HG02678 (cell line): Measurements from ENCODE around the gene PRDM5.

Experiments used
- ATAC-seq: cut with Tn5 transposase; IDR thresholded peaks from one replicate; pipeline ENCODE4 v1.9.1; 2021; ENCODE audit warnings: mild to moderate bottlenecking, moderate library complexity; ENCODE audit not compliant: unreplicated experiment

PRDM5 gene

DNA sequence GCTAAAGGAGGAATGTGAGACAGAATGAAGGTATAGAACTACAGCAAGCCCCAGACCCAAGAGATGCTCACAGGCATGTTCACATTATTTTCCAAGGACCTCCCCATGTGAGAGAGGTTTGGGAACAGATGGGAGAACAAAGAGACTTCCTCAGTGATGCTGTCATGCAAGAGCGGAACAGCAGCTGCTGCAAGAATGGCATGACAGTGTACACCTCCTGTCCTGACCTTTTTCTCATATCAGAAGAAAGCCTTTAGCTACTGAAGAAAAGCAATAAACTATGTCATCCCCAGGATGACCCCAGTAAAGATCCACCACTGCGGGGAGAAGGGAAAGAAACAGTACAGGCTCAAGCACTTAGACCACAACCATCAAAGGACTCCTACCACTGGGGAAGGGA is 7.2 kb downstream of the PRDM5 start:
- no peak for ATAC-seq

DNA sequence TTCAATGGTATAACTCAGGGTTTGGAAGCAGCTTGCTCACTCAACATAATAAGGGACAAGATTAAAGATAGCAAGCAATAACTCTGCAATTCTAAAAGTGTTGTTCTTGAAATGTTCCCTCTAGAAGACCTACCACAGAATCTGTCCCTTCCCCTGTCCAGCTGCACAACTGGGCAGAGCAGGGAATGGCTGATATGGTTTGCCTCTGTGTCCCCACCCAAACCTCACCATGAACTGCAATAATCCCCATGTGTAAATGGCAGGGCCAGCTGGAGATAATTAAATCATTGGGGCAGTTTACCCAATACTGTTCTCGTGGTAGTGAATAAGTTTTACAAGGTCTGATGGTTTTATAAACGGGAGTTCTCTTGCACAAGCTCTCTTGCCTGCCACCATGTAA is 19.1 kb downstream of the PRDM5 start:
- no peak for ATAC-seq

DNA sequence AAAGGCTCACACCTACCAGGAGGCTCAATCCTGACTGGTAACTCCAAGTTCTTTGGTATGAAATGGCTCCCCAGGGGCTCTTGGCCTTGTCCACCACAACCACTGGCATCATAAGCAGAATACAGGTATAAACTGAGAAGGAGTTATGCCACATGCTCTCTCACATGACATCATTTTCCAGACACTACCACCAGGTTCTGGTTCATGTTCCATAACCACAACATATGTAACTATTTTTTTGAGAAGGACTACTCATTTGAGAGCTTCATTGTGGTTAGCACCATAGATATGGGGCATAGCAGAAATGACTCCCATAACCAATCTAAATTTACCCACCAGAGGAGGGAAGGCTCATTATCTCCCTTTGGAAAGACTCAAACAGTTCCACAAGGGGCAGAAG is 19.6 kb downstream of the PRDM5 start:
- ATAC-seq = no peak

DNA sequence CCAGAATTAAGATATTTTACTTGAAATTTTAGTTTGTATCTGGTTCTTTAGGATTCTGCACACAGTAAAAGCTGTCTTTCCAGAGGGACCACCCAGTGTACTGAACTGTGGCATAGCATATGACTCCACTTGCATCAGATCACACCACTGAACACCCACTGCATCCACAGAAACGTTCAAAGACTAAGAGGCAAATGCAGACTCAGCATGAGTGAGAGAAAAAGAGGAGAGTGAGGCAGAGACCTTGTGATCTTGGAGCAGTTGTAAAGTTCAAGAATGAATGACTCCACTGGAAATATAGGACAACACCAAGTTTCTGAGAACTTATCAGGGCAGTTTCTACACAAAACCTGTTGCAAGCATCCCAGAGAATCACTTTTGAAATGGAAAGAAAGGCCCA is 20.8 kb downstream of the PRDM5 start:
- no peak for ATAC-seq

DNA sequence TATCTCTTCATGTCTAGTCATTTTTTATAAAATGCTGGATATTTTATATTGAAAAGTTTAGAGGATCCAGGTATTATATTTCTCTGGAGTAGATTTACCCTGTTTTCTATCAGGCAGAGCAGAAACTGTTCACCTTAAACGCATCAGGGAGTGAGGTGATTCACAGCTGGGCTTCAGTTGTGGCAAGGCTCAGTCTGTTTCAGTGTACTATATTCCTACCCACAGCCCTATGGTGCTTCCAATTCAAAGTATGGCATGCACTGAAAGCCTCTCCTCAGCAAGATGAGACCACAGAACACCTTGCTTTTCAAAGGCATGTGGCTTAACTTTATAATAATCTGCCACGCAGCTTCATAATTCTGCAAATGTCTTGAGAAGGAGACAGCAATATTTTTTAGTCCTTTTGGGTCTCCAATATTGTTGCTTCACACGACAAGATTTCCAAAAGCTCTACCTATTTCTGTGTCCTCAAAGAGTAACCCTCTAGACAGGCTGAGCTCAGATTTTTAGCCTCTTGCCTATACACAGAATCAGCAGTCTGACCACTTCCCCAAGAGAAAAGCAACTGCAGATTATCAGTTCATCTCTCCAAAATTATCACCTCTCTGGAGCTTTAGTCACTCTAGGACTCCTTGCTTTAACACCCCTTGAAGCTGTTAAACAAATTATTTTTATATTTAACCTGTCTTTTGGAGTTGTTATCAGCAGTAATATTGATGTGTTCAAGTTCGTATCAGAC is 24.4 kb downstream of the PRDM5 start:
- no peak for ATAC-seq

DNA sequence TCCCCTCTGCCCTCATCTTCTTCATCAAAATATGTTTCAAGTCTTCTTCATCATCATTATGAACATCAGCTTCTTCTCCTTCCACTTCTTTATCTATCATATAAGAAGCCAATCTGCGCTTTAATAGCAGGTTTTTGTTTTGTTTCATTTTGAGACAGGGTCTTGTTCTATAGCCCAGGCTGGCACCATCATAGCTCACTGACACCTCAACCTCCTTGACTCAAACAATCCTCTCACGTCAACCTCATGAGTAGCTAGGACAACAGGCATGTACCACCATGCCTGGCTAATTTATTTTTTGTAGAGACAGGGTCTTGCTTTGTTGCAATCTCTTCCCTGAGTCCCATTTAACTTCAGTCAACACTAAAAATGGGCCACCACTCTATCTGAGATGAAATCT is 27.0 kb downstream of the PRDM5 start:
- no peak for ATAC-seq

DNA sequence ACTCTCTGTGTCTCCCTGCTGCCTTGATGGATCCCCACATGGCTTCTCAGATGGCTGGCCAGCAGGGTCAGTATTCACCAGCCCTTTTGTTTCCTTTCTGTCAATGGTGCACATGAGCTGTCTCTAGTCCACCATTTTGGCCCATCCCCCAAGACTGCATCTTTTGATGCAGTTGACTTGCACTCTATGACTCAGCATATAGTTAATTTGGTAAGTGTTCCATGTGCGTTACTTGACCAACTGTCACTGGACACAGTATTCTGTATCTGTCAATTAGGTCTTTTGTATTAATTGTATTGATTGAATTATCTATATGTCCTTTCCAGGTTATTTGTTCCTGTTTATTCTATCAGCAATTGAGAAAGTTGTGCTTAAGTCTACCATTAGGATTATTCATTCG is 29.2 kb downstream of the PRDM5 start:
- ATAC-seq = no peak

DNA sequence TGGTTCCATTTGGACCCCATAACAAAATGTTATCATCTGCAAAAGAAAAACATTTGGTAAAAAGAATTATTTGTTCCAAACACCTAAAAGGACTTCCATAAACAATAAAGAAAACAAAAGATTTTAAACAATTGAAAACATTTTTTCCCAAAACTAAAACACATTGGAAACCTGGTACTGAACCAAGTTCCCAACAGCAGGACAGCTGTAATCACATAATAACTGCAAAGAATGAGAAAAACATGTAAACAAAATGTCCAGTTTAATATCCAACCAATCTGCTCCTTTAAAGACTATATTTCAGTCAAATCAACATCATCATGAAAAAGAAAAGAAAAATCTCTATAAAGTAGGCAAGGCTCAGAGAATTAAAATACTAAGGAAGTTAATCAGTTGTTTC is 36.3 kb downstream of the PRDM5 start:
- no peak for ATAC-seq

DNA sequence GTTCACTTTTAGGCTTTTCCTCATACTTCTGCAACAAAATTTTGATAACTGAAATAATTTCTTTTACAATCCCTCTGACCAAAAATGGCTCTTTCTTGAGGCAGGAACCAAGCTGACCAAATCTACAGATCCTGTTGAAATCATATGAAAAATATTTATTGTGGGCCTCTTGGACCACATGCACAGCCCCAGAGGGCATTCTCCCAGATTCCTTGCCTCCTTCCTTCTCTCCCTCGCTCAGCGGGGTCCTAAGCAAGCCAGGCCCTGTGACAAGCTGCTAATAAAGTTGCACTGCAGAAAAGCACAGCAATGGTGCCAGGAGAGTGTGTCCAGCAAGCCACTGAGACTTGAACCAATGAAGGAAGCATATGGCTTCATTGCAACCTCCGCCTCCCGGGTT is 40.7 kb downstream of the PRDM5 start:
- ATAC-seq = no peak

DNA sequence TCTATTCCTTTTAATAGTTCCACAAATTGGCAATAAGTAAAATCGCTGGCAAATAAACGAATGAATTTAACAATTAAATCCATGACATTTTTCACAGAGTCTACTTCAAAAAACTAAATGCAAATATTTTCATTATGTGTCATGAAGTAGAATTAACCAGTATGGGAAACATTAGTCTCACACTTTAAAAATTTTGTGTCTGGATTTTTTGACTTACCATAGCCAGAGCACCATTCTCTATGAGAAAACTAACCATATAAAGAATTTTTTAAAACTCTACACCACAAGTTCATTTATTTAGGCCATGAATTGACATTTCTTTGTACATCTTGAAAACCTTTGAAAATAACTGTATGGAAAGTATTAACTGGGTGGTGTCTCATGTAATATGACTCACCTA is 41.2 kb downstream of the PRDM5 start:
- ATAC-seq = no peak

DNA sequence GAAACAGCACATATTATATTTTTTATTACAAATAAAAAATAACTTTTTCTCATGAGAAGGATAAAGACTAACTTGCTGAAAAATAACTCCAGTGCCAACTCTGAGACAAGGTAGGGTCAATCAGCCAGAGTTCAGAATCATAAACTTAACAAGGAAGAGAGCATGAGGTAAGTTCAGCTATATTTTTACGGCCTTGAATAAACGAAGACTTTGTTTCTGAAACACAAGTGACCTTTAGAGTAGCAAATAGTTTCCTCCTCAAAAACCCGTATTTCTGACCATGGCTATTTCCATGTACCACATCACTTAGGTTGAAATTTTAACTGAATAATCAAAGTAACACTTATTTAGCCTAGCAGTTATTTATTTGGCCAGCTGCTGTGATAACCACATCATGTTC is 45.5 kb downstream of the PRDM5 start:
- no peak for ATAC-seq

DNA sequence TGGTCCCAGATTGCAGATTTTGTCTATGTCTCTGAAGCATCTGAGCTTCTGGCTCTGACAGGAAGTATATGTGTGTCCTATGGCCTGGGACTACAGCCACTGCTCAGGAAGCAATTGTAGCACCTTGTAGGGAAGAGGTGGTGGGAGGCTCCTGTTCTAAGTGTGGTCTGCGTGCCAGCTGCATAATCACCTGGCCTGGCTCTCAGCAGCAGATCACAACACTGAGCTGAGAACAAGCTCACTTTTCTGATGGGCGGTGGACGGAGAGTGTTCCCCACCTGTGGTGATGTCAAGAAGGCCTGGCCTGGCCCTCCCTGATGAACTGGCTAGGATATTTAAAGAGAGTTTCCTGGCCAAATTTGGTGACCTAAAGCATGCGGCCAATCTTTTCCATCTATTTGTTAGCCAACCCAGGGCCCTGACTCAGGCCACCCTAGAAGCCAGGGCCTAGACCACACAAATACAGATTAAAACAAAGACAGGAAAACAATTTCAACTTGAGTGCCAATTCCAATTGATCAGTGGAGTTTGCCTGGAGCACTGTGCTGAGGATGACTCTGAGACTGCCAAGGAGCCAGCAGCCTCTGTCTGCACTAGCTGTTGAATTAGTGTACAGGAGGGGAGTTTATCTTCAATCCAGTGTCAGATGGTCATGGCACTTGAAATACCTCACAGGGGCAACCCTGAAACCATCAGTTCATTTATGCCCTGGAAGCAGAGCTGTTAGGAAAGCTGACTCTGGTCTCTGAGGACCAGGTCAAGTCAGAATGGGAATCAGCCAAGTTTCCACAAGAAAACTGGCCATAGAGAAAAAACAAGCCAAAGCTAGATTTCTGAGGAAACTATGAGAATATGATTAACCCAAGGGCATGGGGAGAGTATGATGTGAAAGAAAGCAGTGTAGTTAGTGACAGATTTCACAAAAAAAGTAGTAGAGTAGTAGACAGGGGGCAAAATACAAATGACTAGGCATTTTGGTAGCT is 47.4 kb downstream of the PRDM5 start:
- ATAC-seq = no peak

DNA sequence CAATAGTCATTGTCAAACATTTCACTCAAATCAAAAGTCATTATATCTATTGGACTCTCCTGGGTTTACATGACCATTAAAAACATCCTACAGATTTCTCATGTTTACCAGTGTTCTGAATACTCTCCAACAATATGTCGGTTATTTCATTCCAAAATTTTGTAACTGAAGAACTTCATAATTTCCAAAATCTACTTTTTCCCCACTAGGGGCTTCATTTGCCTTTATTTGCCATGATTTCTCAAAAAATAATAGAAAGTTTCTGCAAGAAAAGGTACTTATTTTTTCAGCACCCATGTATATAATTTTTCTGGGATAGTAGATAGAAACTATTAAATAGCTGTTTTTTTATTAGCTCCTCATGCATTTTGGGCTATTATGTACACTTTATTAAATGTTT is 49.0 kb downstream of the PRDM5 start:
- no peak for ATAC-seq

DNA sequence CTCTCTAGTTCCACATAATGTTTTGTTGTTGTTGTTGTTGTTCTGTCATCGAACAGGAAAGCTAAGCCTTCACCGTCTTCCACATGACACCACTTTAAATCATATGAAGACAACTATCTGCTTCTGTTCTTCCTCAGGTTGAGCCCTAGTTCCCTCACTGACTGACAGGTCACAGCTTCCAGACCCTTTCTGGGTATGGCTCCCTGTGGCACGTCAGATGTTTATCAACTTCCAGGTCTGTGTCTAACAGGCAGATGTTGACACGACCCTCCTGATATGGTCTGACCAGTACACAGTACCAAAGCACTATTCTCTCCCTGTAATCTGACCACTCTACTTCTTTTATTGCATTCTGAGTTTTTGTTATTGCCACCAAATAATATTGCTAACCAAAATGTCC is 51.4 kb downstream of the PRDM5 start:
- no peak for ATAC-seq

DNA sequence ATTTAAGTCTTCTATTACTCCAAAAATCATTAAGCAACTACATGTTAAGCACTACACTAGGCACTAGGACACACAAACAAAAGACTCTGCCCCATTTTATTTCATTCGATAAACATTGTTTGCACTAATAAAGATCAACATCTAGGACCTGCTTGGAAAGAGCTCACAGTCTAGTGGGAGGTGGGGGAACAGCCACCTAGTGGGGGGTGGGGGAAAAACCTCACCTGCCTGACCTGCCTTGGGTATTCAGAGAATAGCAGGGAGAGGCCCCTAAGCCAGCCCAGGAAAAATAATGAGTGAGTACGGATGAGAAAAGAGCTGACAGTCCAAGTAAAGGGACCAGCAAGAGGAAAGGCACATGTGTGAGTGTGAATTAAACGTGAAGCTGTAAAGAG is 52.2 kb downstream of the PRDM5 start:
- ATAC-seq = no peak

DNA sequence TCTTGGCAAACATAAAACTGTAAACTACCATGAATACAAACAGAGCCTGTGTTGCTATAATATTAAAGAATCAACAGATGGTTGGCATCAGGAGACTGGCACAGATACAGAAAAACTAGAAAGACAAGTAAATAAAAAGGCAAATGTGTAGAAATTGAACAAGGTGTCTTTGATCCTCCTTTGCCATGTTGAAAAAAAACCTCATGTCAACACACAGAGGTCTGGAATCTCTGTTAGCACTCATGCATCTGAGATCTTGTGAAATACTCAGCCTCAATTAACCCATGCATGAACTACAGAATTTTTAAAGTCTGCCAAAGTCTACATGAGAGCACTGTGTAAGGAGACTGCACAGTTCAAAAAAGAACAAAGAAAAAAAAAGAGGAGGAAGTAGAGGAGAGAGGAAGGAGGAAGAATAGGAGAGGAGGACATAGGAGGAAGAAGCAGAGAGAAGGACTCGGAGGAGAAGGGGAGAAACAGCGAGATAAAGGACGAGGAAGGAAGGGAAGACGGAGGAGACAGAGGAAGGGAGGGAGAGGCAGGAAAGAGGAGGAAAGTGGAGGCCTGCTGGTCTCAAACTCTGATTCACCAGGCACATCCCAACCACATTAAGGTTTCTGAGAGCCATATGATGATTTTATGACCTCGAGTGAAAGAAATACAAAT is 52.8 kb downstream of the PRDM5 start:
- no peak for ATAC-seq

DNA sequence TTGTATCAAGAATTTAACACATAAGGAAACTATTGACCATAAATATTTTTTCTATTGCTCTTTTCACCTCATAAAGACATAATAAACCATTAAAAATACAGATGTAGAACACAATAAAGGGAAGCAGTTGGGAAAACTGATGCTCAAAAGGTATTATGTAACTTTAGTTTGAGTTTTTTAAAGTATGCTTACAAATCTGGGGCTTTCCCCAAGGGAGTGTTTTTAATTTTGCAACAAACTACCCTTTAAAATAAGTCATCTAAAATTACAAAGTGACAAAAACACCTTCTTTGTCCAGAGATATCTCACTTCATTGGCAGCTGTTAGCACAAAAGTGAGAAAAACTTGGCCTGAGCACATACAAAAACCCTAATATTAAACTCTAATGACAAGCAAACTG is 55.0 kb downstream of the PRDM5 start:
- no peak for ATAC-seq

DNA sequence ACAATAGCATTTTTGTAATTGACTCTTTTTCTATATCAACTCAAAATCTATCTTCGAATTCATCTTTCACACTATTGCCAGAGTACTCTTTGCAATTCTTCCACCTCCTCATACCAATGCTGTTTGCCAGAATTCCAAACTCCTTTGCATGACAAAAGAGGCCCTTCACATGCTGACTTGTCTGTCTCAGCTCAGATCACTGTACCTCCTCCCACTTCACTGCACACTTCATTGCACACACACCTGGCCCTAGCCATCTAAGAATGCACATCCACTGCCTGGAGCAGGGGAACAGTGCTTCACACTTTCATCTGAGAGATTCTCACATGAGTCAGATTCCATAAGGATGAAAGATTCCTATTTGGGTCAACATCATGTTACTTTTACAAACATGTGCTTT is 56.5 kb downstream of the PRDM5 start:
- peak; percentile 73 for ATAC-seq

DNA sequence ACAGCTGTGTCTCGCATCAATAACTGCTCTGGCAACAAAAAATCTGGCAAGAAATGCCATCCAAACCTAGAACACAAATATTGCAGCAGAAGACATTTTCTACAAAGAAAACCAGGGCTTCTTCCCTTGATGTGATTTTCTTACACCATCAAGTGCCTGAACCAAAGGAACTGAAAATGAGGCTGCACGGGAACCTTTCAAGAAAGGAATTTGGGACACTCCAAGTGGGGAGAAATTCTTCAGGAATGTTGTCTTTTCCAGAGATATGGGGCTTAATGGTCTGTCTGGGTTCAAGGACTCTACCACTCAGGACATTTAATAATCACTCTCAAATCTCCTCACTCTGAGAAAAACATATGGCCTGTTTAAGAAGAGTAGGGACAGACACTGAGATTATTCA is 57.6 kb downstream of the PRDM5 start:
- ATAC-seq = no peak

DNA sequence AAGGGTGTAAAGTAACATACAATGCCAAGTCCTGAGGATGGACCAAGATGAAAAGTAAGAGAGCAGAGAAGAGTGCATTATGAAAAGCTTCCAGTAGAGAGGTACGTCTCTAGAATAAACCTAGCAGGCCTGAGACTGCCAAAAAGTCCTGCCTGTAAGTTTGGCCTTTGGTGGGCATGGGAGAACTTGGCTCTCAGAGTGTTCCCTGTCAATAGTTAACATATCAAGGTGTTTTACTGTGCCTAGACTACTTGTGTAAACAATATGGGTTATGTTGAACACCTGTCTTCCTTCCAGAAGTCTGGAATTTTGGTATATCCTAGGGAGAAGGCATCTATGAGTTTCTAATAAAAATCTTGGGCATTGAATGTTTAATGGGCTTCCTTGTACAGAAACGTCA is 60.1 kb downstream of the PRDM5 start:
- ATAC-seq = no peak

DNA sequence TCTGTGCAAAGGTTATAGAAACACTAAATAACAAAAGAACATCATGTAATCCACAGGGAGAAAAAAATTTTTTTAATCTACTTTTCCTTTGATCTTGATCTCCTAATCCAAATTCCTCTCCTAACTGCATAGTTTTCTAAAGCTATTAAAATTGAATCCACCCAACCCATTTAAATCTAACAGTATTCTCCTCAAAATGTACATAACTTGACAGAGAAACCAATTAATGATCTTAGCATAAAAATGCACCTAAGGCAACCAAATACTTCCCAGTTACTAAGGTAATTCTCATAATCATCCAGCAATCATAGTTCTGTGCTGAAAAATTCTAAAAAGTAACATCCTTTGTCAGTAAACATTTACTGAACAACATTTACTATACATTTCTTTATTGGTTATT is 60.7 kb downstream of the PRDM5 start:
- ATAC-seq = no peak

DNA sequence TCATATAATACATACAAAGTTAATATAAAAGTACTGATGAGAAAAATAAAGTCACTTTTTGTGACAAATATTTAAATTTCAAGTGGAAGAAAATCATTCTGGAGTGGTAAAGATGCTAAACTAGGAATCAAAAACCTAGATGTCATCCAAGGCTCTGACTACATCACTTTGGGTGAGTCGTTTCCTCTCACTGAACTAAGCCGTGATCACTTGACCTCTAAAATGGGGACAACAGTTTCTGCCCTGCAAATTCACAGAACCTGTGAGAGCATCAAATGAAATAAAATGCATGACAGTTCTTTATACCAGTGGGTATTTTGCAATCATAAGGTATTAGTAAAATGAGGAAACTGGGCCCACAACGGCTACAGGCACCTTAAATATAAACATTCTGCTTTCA is 63.8 kb downstream of the PRDM5 start:
- no peak for ATAC-seq
